Inferior parietal cortex (tissue), 1 donor: Measurements from ENCODE around the gene SMIM35.

Experiments used
- DNase-seq: peaks from one replicate; pipeline ENCODE4 v3.0.0-alpha.2; 2016; ENCODE audit errors: extremely low spot score

The SMIM35 gene

DNA sequence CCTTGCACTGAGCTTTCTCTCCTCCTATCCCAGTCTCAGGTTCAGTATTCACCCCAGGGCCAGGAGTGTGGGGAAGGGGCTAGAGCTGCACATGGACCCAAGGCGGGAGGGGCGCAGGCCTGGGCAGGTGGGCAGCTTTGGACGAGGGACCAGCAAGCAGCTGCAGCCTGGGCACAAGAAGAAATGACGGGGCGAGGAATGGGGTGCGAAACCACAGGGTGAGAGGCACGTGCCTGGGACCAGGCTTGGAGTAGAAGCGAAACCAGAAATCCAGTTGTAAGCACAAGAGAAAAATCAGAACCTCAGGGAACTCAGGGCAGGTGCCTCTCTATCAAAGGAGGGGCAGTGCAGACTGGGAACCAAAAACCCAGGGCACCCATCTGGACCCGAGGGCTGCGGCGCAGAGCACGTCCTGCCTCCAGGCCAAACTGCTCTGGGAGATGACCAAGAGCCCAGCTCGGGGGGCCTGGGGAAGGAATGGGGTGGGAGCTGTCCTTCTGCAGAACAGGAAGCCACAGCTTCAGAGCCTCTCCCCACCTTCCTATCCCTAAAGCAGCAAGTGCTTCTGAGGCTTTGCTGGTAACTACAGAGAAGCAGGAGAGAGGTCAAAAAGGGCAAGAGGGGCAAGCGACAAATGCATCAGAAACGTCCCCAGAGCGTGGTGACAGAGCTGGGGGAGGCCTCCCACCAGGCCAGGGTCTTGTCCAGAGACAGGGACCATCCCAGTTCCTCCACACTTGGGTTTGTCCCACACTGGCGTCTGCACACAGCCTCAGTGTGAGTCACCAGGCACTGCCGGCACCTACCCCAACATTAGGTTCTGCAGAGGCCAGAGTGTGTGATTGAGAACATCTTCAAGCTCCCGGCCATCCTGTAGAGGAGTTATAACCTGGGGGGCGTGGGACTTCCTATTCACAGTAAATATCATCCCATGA, 28.2 kb downstream of the SMIM35 start:
- DNase-seq: no peak

DNA sequence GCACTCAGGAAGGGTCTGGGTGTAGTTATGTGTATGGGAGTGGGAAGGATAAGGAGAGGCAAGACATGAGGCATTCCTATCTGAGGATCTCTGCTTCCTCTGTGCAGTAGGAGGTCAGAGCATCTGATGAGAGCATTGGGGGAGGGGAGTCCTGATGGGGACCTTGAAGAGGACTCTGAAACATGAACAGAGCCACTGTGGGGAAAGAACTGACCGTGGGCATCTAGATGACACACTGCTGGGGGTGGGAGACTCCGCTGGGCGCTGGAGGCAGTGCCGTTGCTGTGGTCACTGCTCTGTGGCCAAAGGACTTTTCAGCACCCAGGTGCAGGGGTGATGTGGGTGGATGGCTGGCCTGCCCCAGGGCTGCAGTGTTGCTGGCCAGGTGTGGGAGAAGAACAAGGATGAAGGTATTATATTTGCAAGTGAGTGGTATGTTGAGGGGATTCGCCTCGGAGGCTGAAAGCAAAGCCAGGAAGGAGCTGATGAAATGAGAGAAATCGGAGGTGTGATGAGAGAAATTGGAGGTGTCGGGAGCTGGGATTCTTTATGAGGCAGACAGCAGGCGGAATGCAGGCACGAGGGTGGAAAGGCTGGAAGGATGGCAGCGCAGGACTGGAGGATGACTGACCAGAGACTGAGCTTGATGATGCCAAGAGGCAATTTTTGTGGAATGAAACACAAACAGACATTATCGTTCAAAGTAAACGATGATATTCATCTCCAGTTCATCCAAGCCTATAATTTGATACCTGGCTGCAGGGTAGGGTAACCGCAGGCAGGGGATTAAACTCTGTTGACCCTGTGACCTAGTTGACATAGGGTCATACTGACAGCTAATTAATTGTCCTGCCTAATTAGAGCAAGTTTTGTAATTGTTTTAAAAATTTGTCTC, 29.3 kb downstream of the SMIM35 start:
- no peak for DNase-seq

DNA sequence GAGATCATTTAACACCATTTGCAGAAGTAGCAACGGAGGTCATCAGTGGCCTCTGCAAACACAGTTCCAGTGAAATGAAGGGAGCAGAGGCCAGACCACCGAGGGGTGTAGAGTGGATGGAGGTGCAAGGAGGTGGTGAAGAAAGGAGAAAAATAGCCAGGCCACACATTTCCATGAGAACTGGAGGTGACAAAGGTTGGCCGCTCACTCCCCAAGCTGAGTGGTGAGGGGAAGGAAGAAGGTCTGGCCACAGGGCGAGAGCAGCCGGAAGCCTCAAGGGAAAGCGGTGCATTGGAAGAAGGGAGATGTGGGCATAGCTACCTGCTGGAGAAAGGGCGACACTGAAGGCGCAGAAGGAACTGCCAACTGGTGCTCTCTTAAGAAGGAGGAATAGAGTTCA, 30.0 kb downstream of the SMIM35 start:
- no peak for DNase-seq

DNA sequence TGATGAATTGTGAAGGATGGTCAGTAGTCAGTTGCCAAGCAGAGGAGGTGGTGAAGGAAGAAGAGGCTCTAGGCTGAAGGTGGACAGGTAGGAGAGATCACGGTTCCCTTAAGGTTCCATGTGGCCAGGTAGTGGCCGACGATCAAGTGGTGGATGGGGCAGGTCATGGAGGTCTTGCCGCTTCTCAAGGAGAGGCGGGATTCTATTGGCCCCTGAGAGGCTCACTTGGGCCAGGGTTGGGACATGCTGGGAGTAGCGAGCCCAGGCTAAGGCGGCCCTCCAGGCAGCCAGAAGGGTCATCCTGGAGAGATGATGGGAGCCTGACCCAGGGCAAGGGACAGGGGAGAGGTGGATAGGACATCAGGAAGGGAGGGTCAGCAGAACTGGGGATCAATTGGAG, 30.8 kb downstream of the SMIM35 start:
- DNase-seq: no peak

DNA sequence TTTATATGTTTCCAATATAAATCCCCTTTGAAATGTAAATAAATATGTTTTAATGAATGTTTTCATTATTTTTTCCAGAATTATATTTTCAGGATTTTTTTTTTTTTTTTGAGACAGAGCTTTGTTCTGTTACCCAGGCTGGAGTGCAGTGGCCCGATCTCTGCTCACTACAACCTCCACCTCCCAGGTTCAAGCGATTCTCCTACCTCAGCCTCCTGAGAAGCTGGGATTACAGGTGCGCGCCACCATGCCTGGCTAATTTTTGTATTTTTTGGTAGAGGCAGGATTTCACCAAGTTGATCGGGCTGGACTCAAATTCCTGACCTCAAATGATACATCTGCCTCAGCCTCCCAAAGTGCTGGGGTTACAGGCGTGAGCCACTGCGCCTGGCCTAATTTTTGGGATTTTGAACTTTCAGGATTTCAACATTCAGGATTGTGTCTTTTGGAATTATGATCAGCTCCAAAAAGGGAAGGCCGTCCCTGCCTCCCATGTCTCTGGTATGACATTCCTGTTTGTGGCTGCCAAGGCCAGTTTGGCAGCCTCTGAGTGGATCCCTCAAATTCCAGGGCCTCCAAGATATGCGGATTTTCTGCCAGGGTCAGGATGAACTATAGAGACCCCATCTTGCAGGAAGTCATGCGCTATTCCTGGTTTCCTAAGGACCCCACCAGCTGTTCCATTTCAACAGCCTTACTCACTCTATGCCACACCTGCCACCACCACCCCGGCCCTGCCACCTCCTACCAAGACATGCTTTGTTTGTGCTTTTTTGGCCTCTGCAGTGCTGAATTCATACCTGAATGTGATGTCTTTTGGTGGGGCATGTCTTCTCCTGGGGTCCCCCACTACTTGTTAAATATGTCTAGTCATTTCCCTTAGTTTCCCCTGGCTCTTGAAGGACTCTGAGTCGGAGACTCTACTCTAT, 31.8 kb downstream of the SMIM35 start:
- no peak for DNase-seq

DNA sequence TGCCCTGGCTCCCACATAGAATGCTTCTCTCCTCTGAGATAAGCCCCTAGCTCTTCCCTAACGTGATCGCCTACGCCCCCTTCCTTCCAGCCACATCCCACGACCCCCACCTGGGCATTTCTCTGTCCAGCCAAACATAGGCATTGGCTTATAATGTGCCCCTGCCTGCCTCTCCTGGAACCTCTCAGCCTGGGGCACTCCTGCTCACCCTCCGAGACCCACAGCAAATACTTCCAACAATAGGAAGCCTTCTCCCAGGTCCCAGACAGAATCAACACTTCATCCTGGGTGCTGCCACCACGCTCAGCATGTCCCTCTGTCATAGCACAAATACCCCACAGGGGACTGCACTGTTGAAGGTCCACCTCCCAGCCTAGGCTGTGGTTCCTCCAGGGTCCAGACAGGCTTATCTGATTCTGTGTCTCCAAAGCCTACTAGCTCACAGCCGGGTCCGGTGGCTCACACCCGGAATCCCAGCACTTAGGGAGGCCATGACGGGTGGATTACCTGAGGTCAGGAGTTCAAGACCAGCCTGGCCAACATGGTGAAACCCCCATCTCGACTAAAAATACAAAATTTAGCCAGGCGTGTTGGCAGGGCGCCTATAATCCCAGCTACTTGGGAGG, 34.1 kb downstream of the SMIM35 start:
- DNase-seq: no peak

DNA sequence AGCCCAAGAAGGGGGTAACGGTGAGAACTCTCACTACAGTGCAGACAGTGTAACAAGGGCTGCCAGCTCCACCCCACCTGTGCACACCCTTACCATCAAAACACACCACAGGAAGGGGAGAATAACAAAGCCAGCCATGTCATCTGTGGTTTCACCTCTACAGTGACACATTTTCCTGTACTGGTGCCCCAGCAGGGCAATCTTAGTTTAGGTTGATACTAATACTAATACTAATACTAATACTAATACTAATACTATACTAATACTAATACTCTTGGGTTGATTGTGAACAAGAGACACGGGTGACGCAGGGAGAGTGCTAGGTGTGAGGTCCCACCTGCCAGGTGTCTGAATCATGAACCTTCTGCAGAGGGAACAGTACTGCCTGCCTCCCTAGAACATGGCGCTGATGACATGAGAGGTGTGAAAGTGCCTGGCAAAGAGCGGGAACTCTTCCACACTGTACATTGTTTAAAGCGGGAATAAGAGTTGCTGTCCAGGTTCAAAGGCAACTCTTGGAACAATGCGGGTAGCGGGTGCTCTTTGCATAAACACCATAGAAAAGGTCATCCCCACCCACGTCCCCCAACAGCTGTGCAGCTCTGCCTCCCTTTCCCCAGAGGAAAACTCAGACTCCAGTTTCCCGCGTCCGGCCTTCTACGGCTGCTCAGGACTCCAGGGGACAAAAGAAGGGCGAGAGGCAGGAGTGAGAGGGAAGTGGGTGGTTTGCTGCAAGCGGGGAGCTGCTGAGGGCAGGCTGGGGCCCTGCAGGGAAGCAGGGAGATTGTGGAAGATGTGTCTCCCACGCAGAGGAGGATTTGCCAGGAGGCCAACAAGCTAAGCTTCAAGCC, 34.9 kb downstream of the SMIM35 start:
- DNase-seq: no peak

DNA sequence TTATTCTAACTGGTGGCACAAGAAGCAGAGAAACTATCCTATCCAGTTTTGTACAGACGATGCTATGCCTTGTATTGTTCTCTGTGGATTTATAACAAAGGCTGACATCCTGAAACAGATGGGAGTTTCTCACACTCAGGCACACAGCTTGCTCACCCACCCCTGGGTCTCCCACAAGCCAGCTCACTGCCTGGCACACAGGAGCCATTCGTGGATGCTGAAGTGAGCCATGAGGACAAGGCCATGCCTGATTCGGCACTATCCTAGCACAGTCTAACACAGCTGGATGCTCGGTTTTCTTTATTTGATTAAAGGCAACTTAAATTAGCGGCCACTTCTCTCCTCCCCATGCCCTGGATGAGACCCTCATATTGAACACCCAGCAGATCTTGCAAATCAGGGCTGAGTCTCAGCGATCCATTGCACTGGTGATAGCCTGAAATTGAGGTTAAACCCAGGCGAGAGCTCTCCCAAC, 35.6 kb downstream of the SMIM35 start:
- DNase-seq: no peak

DNA sequence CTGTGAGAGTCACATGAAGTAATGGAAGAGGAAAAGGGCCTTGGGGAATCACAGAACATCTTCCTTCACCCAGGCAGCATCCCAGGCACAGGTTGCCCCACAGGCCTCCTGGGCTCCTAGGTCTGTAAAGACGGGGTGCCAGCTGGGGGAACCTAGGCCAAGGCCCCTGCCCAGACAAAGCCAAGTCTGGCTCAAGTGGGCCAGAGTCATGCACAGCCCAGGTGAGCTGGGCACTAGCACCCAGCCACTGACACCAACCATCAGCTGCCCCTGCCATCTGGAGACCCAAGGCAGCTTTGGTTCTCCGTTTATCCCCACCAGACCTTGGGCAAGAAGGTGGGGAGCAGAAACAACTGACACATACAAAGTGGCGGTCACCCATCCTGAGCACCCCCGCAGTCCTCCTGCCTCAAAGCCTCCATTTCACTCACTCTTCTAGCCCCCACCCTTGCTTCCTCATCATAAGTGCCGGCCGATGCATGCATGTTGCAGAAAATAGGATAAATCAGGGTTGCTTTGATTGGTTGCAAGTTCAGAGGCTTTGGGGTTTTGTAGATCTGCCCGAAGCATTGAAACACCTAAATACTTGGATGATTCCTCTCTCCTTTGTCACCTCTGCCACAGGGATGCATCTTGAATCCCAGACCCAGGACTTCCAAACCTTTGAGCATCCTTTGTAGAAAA, 36.4 kb downstream of the SMIM35 start:
- no peak for DNase-seq

DNA sequence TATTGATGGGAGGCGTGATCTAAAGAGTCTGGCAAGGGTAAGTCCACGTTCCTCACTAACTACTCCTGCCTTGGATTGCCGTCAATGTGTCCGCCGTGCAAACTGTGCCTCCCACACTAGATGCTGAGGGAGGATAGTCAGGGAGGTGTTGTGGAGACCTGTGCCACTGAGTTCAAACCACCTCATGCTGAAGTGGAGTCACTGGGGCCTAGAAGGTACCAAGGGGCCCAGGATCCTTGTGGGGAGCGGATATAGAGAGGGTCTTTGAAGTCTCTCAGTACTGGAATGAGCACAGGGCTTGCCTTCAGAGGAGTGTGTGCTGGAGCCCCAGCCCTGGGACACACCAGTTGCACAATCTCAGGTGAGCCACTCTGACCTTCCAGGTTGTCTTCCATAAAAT, 37.0 kb downstream of the SMIM35 start:
- DNase-seq: no peak

DNA sequence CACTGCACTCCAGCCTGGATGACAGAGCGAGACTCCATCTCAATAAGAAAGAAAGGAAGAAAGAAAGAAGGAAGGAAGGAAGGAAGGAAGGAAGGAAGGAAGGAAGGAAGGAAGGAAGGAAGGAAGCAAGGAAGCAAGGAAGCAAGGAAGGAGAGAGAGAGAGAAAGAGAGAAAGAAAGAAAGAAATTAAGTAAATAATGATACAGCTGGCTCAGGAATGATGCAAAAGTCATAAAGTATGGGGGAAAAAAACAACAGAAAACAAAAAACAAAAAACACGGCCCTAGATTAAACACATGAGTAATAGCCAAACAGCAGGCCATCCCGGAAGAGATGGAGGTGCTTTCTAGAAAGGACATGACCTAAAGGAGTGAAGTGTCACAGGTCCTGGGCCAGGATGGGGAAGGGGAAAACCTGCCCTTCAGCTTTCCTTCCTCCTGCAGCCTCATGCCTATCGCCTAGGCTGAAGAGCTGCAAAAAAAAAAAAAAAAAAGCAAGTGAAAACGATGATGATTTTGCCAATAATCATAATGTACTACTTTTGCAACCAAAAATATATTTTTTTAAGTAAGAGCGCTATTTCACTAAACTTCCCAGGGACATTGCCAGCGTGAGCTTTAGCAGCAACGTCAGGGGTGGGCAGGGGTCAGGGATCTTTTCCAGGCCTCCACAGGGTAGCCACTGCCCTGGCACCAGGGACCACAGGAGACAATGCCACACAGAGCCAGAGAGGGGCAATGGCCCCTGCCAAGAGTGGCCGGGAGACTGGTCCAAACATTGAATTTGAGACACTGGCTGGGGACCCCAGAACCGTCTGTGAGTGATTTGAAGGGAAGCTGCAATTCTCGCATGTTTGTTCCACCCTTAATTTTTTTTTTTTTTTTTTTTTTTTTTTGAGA, 38.0 kb downstream of the SMIM35 start:
- DNase-seq: no peak

DNA sequence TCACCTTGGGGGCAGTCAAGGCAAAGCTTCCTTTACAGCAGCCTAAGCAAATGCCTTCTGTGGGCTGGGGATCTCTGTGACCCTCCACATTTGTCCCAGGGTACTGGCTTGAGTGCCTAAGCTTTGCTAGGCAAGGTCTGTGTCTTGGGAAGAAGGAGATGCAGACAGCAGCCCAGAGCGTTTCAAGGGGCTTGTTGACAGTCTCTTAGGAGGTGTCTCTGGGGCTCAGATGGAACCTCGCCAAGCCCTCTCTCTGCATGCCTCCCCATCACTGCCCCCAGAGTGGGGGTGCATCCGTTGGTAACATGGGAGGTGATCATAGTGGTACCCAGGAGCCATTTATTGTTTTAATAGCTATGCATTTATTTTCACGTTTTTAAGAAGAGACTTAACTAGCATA, 39.0 kb downstream of the SMIM35 start:
- no peak for DNase-seq

DNA sequence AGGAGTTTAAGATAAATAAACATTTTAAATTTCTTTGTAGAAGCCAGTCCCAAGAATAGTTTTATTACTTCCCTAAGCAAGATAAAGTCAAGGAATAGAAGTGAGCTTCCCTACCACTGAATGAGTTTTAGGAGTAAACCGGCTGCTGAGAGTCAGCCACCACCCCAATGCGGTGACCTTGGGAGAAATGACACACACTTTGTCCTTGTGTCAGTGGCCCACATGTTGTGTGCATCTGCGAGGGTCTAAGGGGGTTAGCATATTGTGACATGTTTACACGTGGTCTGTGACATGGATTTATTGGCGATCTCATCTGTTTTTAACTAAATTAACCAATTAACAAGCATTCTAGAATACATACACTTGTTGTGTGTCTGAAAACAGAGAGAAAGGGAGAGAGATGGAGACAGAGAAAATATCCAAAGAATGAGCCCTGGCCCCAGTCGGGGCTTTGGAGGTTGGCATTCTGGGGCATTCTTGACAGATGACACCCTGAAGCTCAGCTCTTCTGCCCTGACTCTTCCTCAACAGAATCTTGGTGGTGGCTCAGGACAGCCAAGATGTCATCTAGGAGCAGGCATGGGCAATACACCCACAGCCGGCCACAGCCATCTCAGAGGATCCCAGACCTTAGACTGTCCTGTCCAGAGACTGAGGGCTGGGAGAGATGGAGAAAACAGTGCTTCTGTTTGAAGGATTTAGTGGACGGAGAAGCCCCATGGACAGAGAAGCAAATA, 39.6 kb downstream of the SMIM35 start:
- DNase-seq: no peak

DNA sequence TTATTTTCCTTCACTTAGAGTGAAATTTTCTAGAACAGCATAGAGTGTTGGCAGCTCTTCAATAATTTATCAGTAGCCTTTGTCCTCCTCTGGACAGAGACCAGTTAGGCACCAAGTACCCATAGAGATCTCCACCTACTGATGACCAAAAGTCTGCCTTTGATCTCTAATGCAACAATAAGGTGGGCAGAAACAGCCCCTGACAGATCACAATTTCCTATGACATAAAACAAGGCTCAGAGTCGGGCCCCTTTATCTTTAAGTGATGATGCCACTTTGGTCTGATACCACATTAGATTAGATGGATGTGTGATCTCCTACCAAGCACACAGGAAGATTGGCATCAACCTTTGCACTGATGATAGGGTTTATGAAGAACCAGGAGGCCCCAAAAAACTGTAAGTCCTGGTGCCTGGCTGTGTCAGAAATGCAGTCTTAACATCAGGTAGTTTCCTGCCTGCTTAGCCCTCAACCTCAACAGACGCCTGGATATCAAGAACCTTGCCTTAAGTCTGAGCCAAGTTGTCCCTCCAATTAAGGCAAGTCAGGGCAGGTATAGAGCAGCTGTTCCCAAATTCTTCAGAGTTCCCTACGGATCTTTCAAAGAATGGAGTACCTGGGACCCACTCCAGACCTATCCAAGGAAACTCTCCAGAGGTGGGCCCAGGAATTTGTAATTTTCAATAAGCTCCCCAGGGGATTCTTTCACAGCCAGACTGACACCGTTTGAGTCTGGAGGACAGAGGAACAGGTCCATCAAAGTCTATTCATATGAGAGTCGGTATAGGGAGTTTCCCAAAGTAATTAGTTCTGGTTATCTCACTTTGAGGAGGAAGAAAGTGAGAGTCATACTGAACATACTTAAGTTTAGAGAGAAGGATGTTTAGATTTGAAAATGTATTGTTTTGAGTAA, 40.5 kb downstream of the SMIM35 start:
- DNase-seq: peak; percentile 33

DNA sequence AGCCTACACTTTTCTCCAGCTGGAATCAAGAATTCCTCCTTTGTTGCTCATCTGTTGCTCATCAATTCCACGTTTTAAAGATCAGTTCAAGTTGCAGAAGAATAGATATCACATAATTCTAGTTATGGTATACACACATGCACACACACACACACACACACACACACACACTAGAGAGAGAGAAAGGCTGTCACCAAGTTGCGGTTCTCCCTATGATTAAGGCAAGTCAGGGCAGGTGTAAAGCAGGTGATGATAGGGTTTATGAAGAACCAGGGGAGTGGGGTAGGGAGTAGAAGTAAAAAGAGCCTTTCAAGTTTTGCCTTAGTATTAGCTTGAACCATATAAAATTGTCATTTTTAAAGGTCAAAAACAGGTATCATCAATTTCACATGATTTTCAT, 41.6 kb downstream of the SMIM35 start:
- no peak for DNase-seq

DNA sequence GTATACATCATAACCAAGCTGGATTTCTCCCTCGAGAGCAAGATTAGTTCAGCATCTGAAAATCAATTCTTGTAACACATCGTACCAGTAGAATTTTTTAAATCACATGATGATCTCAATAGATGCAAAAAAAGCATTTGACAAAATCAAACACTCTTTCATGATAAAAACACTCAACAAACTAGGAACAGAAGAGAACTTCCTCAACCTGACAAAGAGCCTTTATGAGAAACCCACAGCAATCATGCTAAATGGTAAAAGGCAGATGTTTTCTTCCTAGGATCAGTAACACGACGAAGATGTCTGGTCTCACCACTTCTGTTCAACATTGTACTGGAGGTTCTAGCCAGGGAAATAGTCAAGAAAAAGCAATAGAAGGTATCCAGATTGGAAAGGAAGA, 44.0 kb downstream of the SMIM35 start:
- no peak for DNase-seq

DNA sequence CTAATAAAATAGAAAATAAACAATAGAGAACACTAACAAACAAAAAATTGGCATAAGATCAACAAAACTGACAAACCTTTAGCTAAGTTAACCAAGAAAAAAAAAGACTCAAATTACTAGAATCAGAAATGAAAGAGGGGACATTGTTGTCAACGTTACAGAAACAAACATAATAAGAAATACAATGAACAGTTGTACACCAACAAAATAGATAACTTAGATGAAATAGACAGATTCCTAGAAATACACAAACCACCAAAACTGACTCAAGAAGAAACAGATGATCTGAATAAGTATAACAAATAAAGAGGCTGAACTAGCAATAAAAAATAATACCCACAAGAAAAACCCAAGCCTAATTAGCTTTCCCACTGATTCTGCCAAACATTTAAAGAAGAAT, 44.6 kb downstream of the SMIM35 start:
- no peak for DNase-seq
